ENCODE results near the gene KAT6B.
"Not testable (repeated sequence)": the region's sequence is repeated elsewhere in the genome, so short reads cannot be mapped to it uniquely, and the experiment has no call there.

The KAT6B gene

GRCh38 chr10:75037171-75038153 is 211.1 kb downstream of the KAT6B start:
- no peak for DNase-seq (ENCODE audit: low spot score)

GRCh38 chr10:75038335-75038734 is 211.9 kb downstream of the KAT6B start:
- no peak for DNase-seq (ENCODE audit: low spot score)

DNA sequence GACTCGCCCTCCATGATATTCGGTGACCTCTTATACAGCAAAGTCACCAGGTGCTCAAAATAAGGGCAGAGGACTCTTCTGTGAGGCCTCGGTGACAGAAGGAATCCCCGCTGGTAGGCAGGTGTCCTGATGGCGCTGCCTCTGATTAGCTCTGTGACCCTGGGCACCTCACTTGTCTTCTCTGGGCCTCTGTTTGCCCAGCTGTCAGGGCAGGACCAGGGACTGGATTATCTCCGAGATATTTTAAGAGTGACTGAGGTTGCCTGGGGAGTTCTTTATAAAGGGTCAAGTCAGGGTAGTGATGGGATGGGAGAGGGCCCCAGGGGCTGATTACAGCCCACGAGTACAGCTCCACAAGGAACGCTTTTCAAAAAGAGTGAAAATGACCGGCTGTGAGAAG is 214.2 kb downstream of the KAT6B start:
- no peak for DNase-seq (ENCODE audit: low spot score)

GRCh38 chr10:75042292-75042974 is 216.0 kb downstream of the KAT6B start:
- DNase-seq (ENCODE audit: low spot score): no peak

GRCh38 chr10:75043256-75044131 is 217.1 kb downstream of the KAT6B start:
- DNase-seq (ENCODE audit: low spot score): no peak

- no peak for DNase-seq (ENCODE audit: low spot score)
Measured at GRCh38 chr10:75048669-75049098, 222.3 kb downstream of the KAT6B start.

GRCh38 chr10:75049316-75050148 is 223.1 kb downstream of the KAT6B start:
- no peak for DNase-seq (ENCODE audit: low spot score)

DNA sequence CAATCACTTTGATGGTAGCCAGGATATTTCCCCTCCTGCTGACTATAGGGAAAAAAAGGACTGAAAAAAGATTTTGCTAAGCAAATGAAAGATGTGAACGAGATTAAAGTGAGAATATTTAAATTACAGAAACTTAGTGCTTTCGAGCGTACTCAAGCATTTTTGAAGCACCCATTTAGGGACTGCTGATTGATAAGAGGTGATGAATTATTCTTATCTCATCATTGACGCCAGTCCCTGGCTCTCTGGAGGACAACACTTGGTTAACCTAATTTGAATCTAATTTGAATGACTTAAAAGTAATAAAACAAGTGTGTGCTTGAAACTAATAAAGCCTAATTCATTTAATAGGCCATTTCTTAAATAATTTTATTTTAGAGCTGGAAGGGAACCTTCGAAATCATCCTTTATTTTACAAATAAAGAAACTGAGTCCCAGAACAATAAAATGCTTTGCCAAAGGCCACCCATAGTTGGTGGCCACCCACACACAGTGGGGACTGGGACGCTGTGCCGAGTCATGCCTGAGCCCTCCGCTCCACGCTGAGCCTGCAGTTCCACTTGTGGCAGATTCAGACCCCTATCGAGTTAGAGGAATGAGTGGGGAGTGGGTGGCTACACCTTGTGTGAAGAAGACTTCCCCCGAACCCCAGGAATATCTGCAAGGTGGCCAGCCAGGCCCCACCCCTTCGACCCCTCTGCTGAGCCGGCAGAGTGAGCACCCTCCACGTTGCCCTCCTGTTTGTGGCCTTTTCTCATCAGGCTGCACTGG is 223.9 kb downstream of the KAT6B start:
- no peak for DNase-seq (ENCODE audit: low spot score)

GRCh38 chr10:75051308-75051707 is 224.9 kb downstream of the KAT6B start:
- DNase-seq (ENCODE audit: low spot score): no peak

GRCh38 chr10:75055896-75056406 is 229.6 kb downstream of the KAT6B start:
- not testable (repeated sequence) for DNase-seq (ENCODE audit: low spot score)

DNA sequence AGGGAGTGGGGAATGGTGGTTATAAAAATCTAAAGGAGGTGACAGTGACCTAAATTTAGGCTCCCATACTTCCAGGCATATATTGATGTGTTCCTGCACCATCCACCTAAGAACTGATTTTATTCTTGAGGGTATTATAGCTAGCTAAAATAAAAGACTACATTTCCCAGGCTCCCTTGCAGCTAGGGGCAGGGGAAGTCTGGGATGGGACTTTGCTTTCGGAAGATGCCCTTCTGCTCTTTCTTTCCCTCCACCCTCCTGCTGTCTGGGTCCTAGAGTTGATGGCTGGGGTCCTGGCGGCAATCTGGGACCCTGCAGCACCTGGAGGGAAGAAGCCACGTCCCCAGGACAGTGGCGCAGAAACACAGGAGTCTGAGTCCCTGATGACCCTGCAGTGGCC is 231.3 kb downstream of the KAT6B start:
- no peak for DNase-seq (ENCODE audit: low spot score)

DNA sequence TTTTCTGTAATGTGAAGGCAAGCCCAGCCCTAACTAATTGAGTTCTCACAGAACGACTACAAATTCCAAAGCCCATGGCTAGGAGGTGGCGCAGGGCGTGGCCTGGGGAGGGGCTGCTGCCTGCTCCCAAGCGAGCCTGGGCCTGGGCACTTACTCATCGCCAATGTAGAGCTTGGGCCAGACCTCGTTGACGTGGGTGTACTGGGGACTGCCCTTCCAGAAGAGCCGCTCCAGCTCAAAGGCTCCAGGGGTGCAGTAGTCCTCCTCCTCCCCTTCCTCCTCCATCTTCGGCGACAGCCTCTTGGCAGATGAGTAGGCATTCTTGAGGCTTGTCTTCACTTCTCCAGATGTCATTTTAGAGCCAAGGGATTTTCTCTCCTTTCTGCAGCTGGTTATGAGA is 231.8 kb downstream of the KAT6B start:
- DNase-seq (ENCODE audit: low spot score): no peak

- no peak for DNase-seq (ENCODE audit: low spot score)
Measured at GRCh38 chr10:75061709-75062505, 235.5 kb downstream of the KAT6B start.

GRCh38 chr10:75062506-75063299 is 236.3 kb downstream of the KAT6B start:
- DNase-seq (ENCODE audit: low spot score): no peak

- DNase-seq (ENCODE audit: low spot score): no peak
Measured at GRCh38 chr10:75063461-75064230, 237.2 kb downstream of the KAT6B start.

- no peak for DNase-seq (ENCODE audit: low spot score)
Measured at GRCh38 chr10:75065076-75065475, 238.7 kb downstream of the KAT6B start.

GRCh38 chr10:75066271-75066670 is 239.9 kb downstream of the KAT6B start:
- no peak for DNase-seq (ENCODE audit: low spot score)

DNA sequence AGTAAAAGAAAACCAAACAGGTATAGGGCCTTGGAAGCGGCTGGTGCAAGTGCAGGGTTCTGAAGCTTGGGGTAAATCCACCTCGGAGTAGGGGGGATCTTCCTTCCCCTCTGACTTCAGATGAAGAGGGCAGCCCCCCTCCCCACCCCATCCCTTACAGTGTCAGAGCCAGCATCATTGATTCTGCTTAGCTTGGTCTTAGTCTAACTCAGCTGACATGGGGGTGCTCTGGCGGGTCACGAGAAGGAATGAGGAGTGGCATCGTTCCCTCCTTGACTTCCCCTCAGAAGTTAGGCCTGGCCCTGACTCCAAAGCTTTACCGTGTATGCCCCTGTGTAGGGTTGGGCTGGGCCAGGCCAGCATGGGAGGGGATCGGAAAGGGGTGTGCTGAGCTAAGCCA is 240.9 kb downstream of the KAT6B start:
- DNase-seq (ENCODE audit: low spot score): no peak
